8988T (cell line): ENCODE results near the gene STAC3.
A peak's percentile ranks its signal among the peaks of the same experiment; 100 is the strongest.

Experiments
- DNase-seq: peaks from one replicate; pipeline ENCODE4 v3.0.0; 2011

STAC3 gene

GRCh38 chr12:57254506-57255280 lies 3.7 kb upstream of the STAC3 start:
- no peak for DNase-seq

GRCh38 chr12:57250541-57250940 lies 446 bp downstream of the STAC3 start:
- no peak for DNase-seq

GRCh38 chr12:57248934-57249742 lies 1.8 kb downstream of the STAC3 start:
- no peak for DNase-seq

DNA sequence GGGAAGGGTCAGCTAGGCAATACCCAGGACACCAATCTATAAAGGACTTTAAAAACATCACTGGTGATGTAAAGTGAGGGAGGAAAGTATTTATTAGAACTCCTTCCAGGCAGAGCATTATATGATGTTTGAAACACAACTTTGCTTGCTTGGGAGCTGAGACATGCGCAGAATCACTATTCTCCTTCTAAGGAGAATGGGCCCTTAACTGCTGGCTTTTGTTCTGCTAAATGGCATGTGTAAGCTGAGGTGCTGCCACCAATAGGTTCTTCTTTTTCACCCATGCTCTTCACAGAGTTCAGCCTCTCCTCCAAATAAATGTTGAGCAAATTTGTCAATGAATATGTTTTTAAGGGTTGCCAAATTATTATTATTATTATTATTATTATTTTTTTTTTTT lies 3.9 kb downstream of the STAC3 start:
- no peak for DNase-seq

DNA sequence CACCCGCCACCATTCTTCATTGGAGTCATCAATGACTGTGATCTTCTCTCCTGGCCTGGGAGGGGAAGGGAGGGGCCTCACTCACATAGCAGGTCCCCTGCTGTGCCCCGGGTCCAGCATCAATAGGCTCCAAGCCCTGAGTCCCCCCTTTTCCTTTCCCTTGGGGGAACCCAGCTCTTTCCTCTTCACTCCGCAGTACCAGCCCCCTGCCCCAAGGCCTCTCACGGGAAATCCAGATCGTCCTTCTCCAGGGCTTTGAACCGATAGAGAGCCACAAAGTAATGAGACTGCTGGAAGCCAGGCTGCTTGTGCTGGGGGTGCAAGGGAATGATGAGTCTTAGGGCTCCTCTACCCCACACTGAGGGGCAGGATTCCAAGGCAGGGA lies 6.7 kb downstream of the STAC3 start:
- DNase-seq, result no peak

- DNase-seq, result peak; percentile 89
These were observed 7.3 kb downstream of the STAC3 start for GRCh38 chr12:57243521-57244311.

DNA sequence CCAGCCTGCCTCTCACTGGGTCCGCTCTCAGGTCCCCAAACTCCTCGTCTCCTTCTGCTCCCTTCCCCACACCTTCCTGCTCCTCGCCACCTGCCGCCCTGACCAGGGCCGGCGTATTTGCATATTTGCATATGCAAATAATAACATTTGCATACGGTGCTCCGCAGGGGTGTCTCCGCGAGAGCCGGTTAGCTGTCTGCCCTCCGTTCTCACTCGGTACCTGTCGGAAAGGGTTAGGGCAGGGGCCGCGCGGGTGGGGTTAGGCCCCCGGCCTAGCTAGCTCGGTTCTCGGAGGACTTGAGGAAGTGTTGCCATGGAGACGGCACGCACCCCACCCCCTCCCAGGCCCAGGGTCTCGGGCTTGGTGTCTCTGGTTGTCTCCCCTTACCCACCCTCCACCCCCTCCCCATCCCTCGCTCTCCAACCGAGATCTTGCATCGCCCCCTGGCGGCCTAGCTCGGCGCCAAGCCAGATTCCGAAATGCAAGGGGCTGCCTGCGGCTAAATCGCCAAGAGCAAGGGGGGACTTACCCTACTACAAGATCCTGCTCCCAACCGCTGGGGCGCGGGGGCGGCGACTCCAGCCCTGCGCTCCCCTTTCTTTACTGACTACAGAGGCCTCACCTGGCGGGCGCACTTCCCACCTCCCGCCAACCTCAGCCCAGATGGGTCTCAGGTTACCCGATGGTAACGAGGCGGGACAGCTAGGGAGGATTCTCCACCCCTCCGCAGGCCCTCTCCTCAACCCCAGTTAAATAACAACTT lies 8.1 kb downstream of the STAC3 start:
- DNase-seq, result peak; percentile 79

- DNase-seq, result no peak
These were observed 8.7 kb downstream of the STAC3 start for GRCh38 chr12:57242329-57242690.

- DNase-seq, result no peak
These were observed 9.3 kb downstream of the STAC3 start for GRCh38 chr12:57241402-57242310.

DNA sequence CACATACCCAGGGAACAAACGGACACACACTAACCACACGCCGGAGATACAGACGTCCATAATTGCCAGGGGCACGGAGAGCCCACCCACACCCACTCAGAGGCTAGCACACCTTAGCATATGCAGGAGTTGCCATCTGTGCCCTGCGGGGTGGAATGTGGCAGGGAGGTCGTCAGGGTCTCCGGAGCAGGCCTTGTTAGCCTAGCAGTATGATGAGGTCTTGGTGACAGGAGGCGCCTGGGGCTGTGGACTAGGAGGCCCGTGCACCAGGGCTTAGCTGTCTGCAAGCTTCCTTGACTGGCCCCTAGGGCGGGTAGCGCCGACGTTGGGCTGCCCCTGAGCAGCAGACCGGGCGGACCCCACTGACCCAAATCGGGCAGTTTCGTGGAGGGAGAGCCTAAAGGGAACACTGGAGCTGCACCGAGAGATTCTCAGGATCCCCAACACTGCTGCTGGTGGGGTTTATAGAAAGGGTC lies 10.0 kb downstream of the STAC3 start:
- no peak for DNase-seq

DNA sequence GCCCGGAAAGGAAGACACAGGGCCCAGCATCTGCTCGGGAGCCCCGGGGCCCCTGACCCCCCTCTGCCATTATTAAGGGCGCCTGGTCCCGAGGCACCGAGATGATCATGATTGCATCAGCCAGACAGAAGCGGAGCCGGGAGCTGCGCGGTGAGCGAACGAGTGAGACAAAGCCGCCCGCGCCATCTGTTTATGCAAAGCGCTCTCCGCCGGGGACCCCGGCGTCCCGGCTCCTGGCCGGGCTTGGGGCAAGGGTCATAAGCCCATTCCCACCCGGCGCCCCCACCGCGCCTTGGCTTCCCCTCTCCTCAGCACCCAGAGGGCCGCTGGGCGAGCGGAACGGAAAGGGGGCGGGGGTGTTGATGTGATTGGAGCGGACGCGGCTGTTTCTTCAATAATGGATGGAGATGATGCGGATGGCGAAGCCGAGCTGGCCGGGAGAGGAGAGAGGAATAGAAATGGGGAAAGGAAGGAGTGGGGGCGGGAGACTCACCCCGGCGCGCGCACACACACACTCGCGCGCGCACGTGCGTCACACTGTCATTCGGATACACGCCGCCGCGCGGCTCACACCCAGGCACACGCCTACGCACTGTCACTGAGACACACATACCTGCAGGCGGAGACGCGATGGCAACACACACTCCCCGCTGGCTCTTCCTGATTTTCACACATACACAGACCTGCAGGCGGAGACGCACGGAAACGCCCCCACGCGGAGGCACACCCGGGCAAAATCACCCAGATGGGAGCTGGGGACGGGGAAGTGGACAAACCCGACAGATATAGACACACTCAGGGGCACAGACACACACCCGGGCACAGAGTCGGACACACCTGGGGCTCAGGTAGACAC lies 10.7 kb downstream of the STAC3 start:
- no peak for DNase-seq

DNA sequence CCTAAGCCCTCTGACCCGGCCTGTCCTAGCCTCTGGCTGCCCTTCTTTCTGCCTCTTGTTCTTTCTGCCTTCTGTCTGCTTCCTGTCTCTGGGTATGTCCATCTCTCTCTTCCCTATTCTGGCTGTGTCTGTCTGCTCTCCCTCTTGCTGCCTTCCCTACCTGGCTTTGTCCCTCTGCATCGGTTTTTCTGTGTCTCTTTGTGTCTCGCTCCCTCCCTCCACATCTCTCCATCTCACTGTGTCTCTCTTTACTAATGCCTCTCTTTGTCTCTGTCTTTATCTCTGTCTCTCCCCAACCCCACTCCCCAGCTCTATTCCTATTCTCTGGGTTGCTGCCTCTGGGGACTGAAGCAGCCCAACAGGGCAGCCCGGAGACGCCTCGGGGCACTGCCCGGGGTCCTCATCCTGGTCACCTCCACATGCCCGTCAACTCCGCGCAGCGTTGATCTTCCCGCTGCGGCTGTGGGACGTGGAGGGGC lies 11.4 kb downstream of the STAC3 start:
- DNase-seq, result no peak

DNA sequence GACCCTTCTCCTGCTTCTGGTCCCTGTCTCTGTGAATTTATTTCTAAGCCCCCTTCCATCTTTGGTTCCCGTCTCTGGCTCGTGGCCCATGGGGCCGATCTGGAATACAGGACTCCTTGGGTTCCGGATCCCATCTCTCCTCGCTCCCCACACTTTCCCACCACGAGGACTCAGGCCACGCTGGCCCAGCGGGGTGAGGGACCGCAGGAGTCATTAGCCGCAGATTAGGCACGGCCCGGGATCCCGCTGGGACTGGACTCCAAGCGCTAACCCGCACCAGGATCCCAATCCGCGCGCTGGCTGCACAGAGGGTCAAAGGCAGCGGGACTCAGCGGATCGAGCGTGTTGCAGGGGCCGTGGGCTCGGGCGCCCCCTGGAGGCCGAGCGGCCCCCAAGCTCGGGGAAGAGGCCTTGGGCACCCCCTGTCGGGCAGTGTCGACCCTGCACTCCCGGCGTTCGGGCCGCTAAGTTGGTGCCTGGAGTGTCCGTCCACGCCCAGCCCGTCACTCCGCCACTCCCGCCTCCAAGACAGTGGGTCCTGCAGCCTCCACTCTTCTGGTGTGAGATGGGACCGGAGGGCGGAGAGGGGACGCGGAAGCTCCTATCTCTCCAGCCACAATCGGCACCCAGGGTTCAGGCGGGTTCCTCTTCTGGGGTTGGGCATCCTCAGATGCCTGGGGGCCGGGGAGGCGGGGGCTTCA lies 12.0 kb downstream of the STAC3 start:
- peak; percentile 97 for DNase-seq

DNA sequence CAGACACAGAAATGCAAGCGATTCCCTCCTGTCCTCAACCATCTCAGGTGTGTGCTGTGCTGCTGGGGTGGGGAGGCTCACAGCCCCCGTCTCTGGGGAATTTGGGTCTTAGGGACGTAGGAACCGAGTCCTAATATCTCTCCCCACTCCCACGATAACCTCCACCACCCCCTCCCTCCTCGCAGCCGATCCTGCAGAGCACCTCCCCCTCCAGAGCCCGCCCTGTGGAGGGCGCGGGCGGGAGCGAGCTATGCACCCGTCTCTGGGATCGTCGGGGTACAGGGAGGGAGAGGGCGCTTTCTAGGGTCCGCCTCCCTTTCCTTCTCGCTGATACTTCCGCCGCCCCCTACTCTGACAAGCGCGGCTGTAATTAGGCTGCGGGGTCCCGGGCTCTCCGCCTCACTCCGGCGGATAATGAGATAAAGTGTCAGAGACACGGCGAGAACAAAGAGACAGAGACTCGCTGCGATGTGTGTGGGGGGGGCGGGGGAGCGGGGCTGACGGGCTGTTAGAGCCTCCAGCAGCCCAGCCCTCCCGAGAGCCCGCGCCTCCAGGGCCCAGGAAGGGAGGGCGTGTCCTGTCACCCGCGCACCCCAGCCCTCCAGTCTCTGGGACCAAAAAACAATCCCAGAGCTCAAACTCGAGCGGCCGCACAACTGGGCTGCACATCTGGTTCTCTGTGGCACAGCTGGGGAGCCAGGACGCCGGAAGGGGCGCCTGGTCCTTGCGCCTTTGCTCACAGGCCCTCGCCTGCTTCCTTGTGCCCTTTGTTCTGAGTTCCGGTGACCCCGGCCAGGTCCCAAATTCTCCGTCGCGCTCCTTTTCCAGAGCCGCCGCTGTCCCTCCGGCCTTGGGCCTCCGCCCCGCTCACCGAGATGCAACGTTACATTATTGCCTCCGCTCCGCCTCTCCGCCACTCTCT lies 12.8 kb downstream of the STAC3 start:
- DNase-seq, result no peak

DNA sequence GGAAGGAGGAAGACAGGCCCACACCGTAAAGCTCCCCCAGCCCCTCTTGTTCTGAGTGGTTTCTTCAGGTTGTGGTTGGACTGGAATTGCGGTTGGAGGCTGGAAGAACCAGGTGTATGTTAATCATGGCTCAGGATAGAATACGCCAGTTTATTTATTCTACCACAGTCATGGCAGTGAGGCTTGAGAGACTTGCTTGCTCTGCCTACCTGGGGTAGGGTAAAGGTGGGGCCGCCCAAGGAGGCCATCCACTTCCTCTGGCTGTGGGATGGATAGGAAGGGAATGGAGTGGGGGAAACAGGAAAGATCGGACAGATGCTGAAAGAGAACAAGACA lies 13.4 kb downstream of the STAC3 start:
- no peak for DNase-seq

- no peak for DNase-seq
These were observed 13.9 kb downstream of the STAC3 start for GRCh38 chr12:57236925-57237595.

- no peak for DNase-seq
These were observed 14.6 kb downstream of the STAC3 start for GRCh38 chr12:57236201-57236924.
